Cardiac muscle cell (in vitro differentiated cells and primary cell): ENCODE measurements around the gene PGLYRP3. TPM values are rescaled to one million over a fixed set of nuclear protein-coding genes. Genes with fewer than 3 reads are reported as not detected.
"Not testable (repeated sequence)": the region's sequence is repeated elsewhere in the genome, so short reads cannot be mapped to it uniquely, and the experiment has no call there.

Experiments
- DNase-seq, 2 donors: peaks; one replicate each; pipeline versions ENCODE4 v3.0.0 to v3.0.0-alpha.2; 2010 to 2017; ENCODE audit warnings: low read depth in 1 of 2, low spot score in 1 of 2
- H3K27ac ChIP-seq: fragments of 200-600 bp; sonication (generic); 2 replicates; pipeline ENCODE4 v1.5.1; 2016
- H3K27me3 ChIP-seq: fragments of 200-600 bp; sonication (generic); 2 replicates; pipeline ENCODE4 v1.6.0; 2016; ENCODE audit warnings: control low read depth
- H3K36me3 ChIP-seq: fragments of 200-600 bp; sonication (generic); 2 replicates; pipeline ENCODE4 v1.5.1; 2016; ENCODE audit warnings: control low read depth
- H3K4me1 ChIP-seq: fragments of 200-600 bp; sonication (generic); 2 replicates; pipeline ENCODE4 v1.8.1; 2017; ENCODE audit warnings: low read depth, mild to moderate bottlenecking, mixed run types
- H3K4me3 ChIP-seq: fragments of 200-600 bp; sonication (generic); 2 replicates; pipeline ENCODE4 v1.5.1; 2016; ENCODE audit warnings: mild to moderate bottlenecking
- H3K9me3 ChIP-seq: fragments of 200-600 bp; sonication (generic); 2 replicates; pipeline ENCODE4 v1.5.1; 2017; ENCODE audit warnings: low read depth, mild to moderate bottlenecking, control low read depth
- CTCF ChIP-seq: IDR thresholded peaks from 2 replicates; pipeline ENCODE4 v1.5.1; 2012; ENCODE audit warnings: low read depth, mild to moderate bottlenecking, low read length
- polyA plus RNA-seq: library from polyadenylated mRNA; unstranded; fragments of >200 nt; fragmentation: Nextera tagmentation; extraction: Ambion mirVana; gene quantifications from 2 replicates; pipeline ENCODE4 v1.2.1, GENCODE V29; 2016
- total RNA-seq: library from RNA; depleted of rRNA; stranded (reverse); fragments of >200 nt; gene quantifications from 2 replicates; pipeline ENCODE4 v1.2.3, GENCODE V29; 2016

The PGLYRP3 gene
- total and polyA plus RNA-seq, 2 experiments from 2014 or later, result not detected

- Histone ChIP-seq H3K36me3 (no peaks in the 10 kb centered on the region), H3K9me3 (no peaks in the 10 kb centered on the region), H3K4me1 (no peaks in the 10 kb centered on the region), H3K27me3 (no peaks in the 10 kb centered on the region), H3K4me3 (no peak overlapping the region), H3K27ac (no peak overlapping the region)
- no peak for TF ChIP-seq CTCF
- no peak for DNase-seq
Observed at GRCh38 chr1:153350321-153350957, 37.7 kb upstream of the PGLYRP3 start.

- TF ChIP-seq CTCF, result no peak
Observed at GRCh38 chr1:153349363-153350320, 36.9 kb upstream of the PGLYRP3 start.

GRCh38 chr1:153348511-153349362, 36.0 kb upstream of the PGLYRP3 start, which contains the start of gene PGLYRP4:
TSS of gene PGLYRP4 (minus strand) at chr1:153348841. CDS start at chr1:153347932, 909 bp downstream.
- Histone ChIP-seq H3K36me3 (no peaks in the 10 kb centered on the region), H3K4me3 (no peak within 1 kb of the TSS), H3K9me3 (no peaks in the 10 kb centered on the region), H3K27me3 (no peaks in the 10 kb centered on the region), H3K27ac (no peak within 1 kb of the TSS), H3K4me1 (peaks cover 12% of the 10 kb centered on the region)
- DNase-seq, result no peak
- no peak for TF ChIP-seq CTCF

More at GRCh38 chr1:153349363-153350320, 36.9 kb upstream of the PGLYRP3 start:
- H3K9me3 ChIP-seq, result no peaks in the 10 kb centered on the region
- H3K4me3 ChIP-seq, result no peak overlapping the region
- DNase-seq, result no peak
- H3K27me3 ChIP-seq, result no peaks in the 10 kb centered on the region
- no peaks in the 10 kb centered on the region for H3K36me3 ChIP-seq
- H3K4me1 ChIP-seq, result peaks cover 4% of the 10 kb centered on the region
- no peak overlapping the region for H3K27ac ChIP-seq

GRCh38 chr1:153347856-153348255, 35.1 kb upstream of the PGLYRP3 start:
- TF ChIP-seq CTCF, result no peak
- H3K9me3 ChIP-seq, result no peaks in the 10 kb centered on the region
- no peaks in the 10 kb centered on the region for H3K36me3 ChIP-seq
- H3K27ac ChIP-seq, result no peak overlapping the region
- H3K4me1 ChIP-seq, result peaks cover 20% of the 10 kb centered on the region
- H3K4me3 ChIP-seq, result no peak overlapping the region
- no peak for DNase-seq
- H3K27me3 ChIP-seq, result no peaks in the 10 kb centered on the region

GRCh38 chr1:153347049-153347448, 34.3 kb upstream of the PGLYRP3 start:
- H3K27ac ChIP-seq, DNase-seq, H3K36me3 ChIP-seq, H3K27me3 ChIP-seq, H3K9me3 ChIP-seq, H3K4me3 ChIP-seq: not testable (repeated sequence)
- H3K4me1 ChIP-seq, result peaks cover 28% of the 10 kb centered on the region
